DMS114 treated with DMSO at 0.1 percent for 48 hours (cell line): ENCODE results near the gene UBIAD1.

ENCODE experiments used
- DNase-seq: peaks from one replicate; lab custom pipeline; 2025; ENCODE audit not compliant: unreplicated experiment; lab: John Stamatoyannopoulos, UW

UBIAD1 gene

GRCh38 chr1:11337580-11338073, 64.6 kb downstream of the UBIAD1 start:
- DNase-seq: no peak
